DLD1 (cell line): ENCODE data around the gene CCSER1.
"Not testable (repeated sequence)": the region's sequence is repeated elsewhere in the genome, so short reads cannot be mapped to it uniquely, and the experiment has no call there.

ENCODE experiments used
- in situ Hi-C: cut with HindIII; loops from 2 replicates; pipeline ENCODE4 v1.10.0; 2017; ENCODE audit warnings: low sequenced_read_pairs

The CCSER1 gene

GRCh38 chr4:90281541-90282355, 154.6 kb downstream of the CCSER1 start:
- in situ Hi-C loops: no loop called here

GRCh38 chr4:90290345-90290744, 163.2 kb downstream of the CCSER1 start:
- in situ Hi-C loops: no loop called here

GRCh38 chr4:90292438-90292837, 165.2 kb downstream of the CCSER1 start:
- in situ Hi-C loops: no loop called here

GRCh38 chr4:90293320-90293719, 166.1 kb downstream of the CCSER1 start:
- in situ Hi-C loops: no loop called here

GRCh38 chr4:90299373-90299772, 172.2 kb downstream of the CCSER1 start:
- in situ Hi-C loops: no loop called here

- in situ Hi-C loops: no loop called here
Observed at GRCh38 chr4:90306810-90307209, 179.6 kb downstream of the CCSER1 start.

- in situ Hi-C loops: not testable (repeated sequence)
Observed at GRCh38 chr4:90317140-90317539, 189.9 kb downstream of the CCSER1 start.

- in situ Hi-C loops: no loop called here
Observed at GRCh38 chr4:90317785-90318184, 190.6 kb downstream of the CCSER1 start.

GRCh38 chr4:90318193-90318592, 191.0 kb downstream of the CCSER1 start:
- in situ Hi-C loops: no loop called here

- in situ Hi-C loops: no loop called here
Observed at GRCh38 chr4:90328558-90328957, 201.4 kb downstream of the CCSER1 start.

- in situ Hi-C loops: no loop called here
Observed at GRCh38 chr4:90330546-90330945, 203.4 kb downstream of the CCSER1 start.

GRCh38 chr4:90345549-90346215, 218.5 kb downstream of the CCSER1 start:
- in situ Hi-C loops: no loop called here

GRCh38 chr4:90349636-90350035, 222.4 kb downstream of the CCSER1 start:
- in situ Hi-C loops: no loop called here

GRCh38 chr4:90357117-90357710, 230.0 kb downstream of the CCSER1 start:
- in situ Hi-C loops: no loop called here

GRCh38 chr4:90375081-90375480, 247.9 kb downstream of the CCSER1 start:
- in situ Hi-C loops: no loop called here

GRCh38 chr4:90393215-90393614, 266.0 kb downstream of the CCSER1 start:
- in situ Hi-C loops: no loop called here

- in situ Hi-C loops: no loop called here
Observed at GRCh38 chr4:90403781-90404180, 276.6 kb downstream of the CCSER1 start.

GRCh38 chr4:90407897-90408296, 280.7 kb downstream of the CCSER1 start:
- in situ Hi-C loops: not testable (repeated sequence)

GRCh38 chr4:90412786-90413185, 285.6 kb downstream of the CCSER1 start:
- in situ Hi-C loops: not testable (repeated sequence)

GRCh38 chr4:90415116-90415515, 287.9 kb downstream of the CCSER1 start:
- in situ Hi-C loops: no loop called here

GRCh38 chr4:90419124-90419711, 292.0 kb downstream of the CCSER1 start:
- in situ Hi-C loops: no loop called here

- in situ Hi-C loops: no loop called here
Observed at GRCh38 chr4:90421161-90421560, 294.0 kb downstream of the CCSER1 start.
